Mammary epithelial cell (primary cell): ENCODE measurements around the gene CEP97.

Source experiments
- CTCF ChIP-seq, 2 donors: IDR thresholded peaks in 1 of 2; conservative IDR thresholded peaks in 1 of 2; 2 replicates each; pipeline ENCODE4 v1.5.1; 2011 to 2012; ENCODE audit warnings: inconsistent platforms in 2 of 2, low read length in 2 of 2, mild to moderate bottlenecking in 2 of 2, control low read depth in 1 of 2, low read depth in 1 of 2; ENCODE audit not compliant: insufficient read depth in 1 of 2; ENCODE audit errors: extremely low read depth in 1 of 2
- EZH2 ChIP-seq: IDR thresholded peaks from 2 replicates; pipeline ENCODE4 v1.6.1; 2012; ENCODE audit warnings: low read length, inconsistent platforms, borderline replicate concordance

- TF ChIP-seq EZH2 = no peak
- TF ChIP-seq CTCF (conservative IDR thresholded peaks at IDR 0.05 in 1 of 2, IDR thresholded peaks at IDR 0.05 in 1 of 2; ENCODE audit: extremely low read depth in 1 of 2, insufficient read depth in 1 of 2, low read depth in 1 of 2, low read length in 2 of 2) = no peak
These were observed 1.5 kb downstream of the CEP97 start for GRCh38 chr3:101725890-101726275.
